ENCODE results near the gene TMBIM6. TPM values are rescaled to one million over a fixed set of nuclear protein-coding genes. Genes with fewer than 3 reads are reported as not detected.

Gene TMBIM6
- total and polyA plus RNA-seq, 10 donors: 100 to 437 (median 375) TPM

GRCh38 chr12:49795654-49796105 lies 54.3 kb downstream of the TMBIM6 start:
- TF ChIP-seq CTCF (IDR thresholded peaks at IDR 0.05 in 8 of 11, conservative IDR thresholded peaks at IDR 0.05 in 3 of 11) (no peak), POLR2AphosphoS5 (IDR thresholded peaks at IDR 0.05) (no peak), POLR2A (IDR thresholded peaks at IDR 0.05) (no peak)
- H3K27me3 ChIP-seq (replicated peaks in 1 of 7): no peaks in the 10 kb centered on the region
- no peak overlapping the region for H3K27ac ChIP-seq
- no peak for DNase-seq
- no peak overlapping the region for H3K4me3 ChIP-seq
- intact Hi-C loops (cut with DNase I; ENCODE audit: low total_unique reads): no loop called here
- peaks cover 0 to 13% (median 0%) of the 10 kb centered on the region in 6 donors for H3K4me1 ChIP-seq
- no peaks in the 10 kb centered on the region for H3K9me3 ChIP-seq
- WGBS, 5 donors: 73 to 95% (median 94%) methylated on average over 4 to 12 of the region's 12 CpGs
- peaks cover 0 to 99% (median 59%) of the 10 kb centered on the region in 6 donors for H3K36me3 ChIP-seq

- peak; percentile 59 for DNase-seq
- no peak overlapping the region for H3K4me3 ChIP-seq
- no peaks in the 10 kb centered on the region for H3K9me3 ChIP-seq
- H3K4me1 ChIP-seq: peaks cover 0 to 13% (median 0%) of the 10 kb centered on the region in 6 donors
- TF ChIP-seq POLR2AphosphoS5 (IDR thresholded peaks at IDR 0.05): no peak
- TF ChIP-seq POLR2A (IDR thresholded peaks at IDR 0.05): no peak
- TF ChIP-seq CTCF (IDR thresholded peaks at IDR 0.05 in 8 of 11, conservative IDR thresholded peaks at IDR 0.05 in 3 of 11): no peak
- intact Hi-C loops (cut with DNase I; ENCODE audit: low total_unique reads): no loop called here
- H3K27ac ChIP-seq: peak overlapping the region in 1 of 8 donors; percentile 88
- H3K27me3 ChIP-seq (replicated peaks in 1 of 7): no peaks in the 10 kb centered on the region
- H3K36me3 ChIP-seq: peaks cover 0 to 99% (median 61%) of the 10 kb centered on the region in 6 donors
- WGBS, 5 donors: 90 to 97% (median 96%) methylated on average over 2 to 12 of the region's 12 CpGs
Observed at GRCh38 chr12:49796155-49796554, 54.8 kb downstream of the TMBIM6 start.

- Histone ChIP-seq H3K27me3 (replicated peaks in 1 of 7) (no peaks in the 10 kb centered on the region), H3K4me1 (peaks cover 0 to 13% (median 0%) of the 10 kb centered on the region in 6 donors), H3K27ac (peak overlapping the region in 5 of 8 donors; percentile 38 to 88 (median 69)), H3K36me3 (peaks cover 0 to 99% (median 64%) of the 10 kb centered on the region in 6 donors), H3K4me3 (peak overlapping the region in 2 of 8 donors; percentile 11 to 27), H3K9me3 (no peaks in the 10 kb centered on the region)
- 92 to 96% (median 93%) methylated on average over 5 to 17 of the region's 17 CpGs for WGBS, 5 donors
- DNase-seq: peak; percentile 69
- TF ChIP-seq CTCF (IDR thresholded peaks at IDR 0.05 in 8 of 11, conservative IDR thresholded peaks at IDR 0.05 in 3 of 11): no peak
- TF ChIP-seq POLR2A (IDR thresholded peaks at IDR 0.05): no peak
- TF ChIP-seq POLR2AphosphoS5 (IDR thresholded peaks at IDR 0.05): no peak
- intact Hi-C loops (cut with DNase I; ENCODE audit: low total_unique reads): no loop called here
Observed at GRCh38 chr12:49796606-49797448, 55.5 kb downstream of the TMBIM6 start.

- peaks cover 0 to 99% (median 63%) of the 10 kb centered on the region in 6 donors for H3K36me3 ChIP-seq
- TF ChIP-seq POLR2AphosphoS5 (IDR thresholded peaks at IDR 0.05): peak in 1 of 3 donors; percentile 44
- TF ChIP-seq CTCF (IDR thresholded peaks at IDR 0.05 in 8 of 11, conservative IDR thresholded peaks at IDR 0.05 in 3 of 11): no peak
- TF ChIP-seq POLR2A (IDR thresholded peaks at IDR 0.05): no peak
- WGBS, 5 donors: 60 to 83% (median 72%) methylated on average over 2 of the region's 2 CpGs
- H3K27ac ChIP-seq: peak overlapping the region in 5 of 8 donors; percentile 38 to 88 (median 69)
- H3K4me3 ChIP-seq: peak overlapping the region in 2 of 8 donors; percentile 11 to 27
- DNase-seq: no peak
- H3K27me3 ChIP-seq (replicated peaks in 1 of 7): no peaks in the 10 kb centered on the region
- no peaks in the 10 kb centered on the region for H3K9me3 ChIP-seq
- intact Hi-C loops (cut with DNase I; ENCODE audit: low total_unique reads): no loop called here
- peaks cover 0 to 13% (median 0%) of the 10 kb centered on the region in 6 donors for H3K4me1 ChIP-seq
Observed at GRCh38 chr12:49797449-49797776, 56.1 kb downstream of the TMBIM6 start.
